CD4-positive, alpha-beta T cell treated with Interleukin-15 for 4 hours (primary cell): Measurements from ENCODE around the gene TBC1D16.

Experiments used
- DNase-seq: peaks from one replicate; pipeline ENCODE4 v3.0.0-alpha.2; 2020; ENCODE audit warnings: low spot score

TBC1D16 gene

DNA sequence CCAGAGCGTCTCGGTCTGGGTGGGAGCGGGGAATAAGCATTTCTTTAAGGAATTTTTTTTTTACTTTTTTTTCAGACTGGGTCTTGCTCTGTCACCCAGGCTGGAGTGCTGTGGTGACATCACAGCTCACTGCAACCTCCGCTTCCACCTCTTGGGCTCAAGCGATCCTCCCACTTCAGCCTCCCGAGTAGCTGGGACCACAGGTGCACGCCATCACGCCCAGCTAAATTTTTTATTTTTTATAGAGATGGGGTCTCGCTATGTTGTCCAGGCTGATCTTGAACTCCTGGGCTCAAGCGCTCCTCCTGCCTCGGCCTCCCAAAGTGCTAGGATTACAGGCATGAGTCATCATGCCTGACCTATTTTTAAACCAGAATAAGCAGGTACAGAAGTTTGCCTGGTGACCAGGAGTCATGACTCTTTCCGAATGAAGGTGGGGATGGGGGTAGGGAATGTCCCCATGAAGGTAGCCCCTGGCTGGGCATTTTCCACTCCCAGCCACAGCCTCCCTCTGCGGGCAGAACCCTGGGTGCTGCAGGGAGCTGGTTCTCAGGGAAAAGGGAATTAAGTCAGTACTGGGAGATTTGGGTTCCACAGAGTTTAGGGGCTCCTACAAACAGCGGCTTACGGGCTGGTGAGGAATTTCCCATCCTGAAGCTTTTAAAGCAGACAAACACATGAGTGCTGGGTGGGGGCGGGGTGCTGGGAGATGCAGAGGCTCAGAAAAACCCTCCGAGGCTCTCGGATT, 48.3 kb downstream of the TBC1D16 start:
- DNase-seq, result no peak

DNA sequence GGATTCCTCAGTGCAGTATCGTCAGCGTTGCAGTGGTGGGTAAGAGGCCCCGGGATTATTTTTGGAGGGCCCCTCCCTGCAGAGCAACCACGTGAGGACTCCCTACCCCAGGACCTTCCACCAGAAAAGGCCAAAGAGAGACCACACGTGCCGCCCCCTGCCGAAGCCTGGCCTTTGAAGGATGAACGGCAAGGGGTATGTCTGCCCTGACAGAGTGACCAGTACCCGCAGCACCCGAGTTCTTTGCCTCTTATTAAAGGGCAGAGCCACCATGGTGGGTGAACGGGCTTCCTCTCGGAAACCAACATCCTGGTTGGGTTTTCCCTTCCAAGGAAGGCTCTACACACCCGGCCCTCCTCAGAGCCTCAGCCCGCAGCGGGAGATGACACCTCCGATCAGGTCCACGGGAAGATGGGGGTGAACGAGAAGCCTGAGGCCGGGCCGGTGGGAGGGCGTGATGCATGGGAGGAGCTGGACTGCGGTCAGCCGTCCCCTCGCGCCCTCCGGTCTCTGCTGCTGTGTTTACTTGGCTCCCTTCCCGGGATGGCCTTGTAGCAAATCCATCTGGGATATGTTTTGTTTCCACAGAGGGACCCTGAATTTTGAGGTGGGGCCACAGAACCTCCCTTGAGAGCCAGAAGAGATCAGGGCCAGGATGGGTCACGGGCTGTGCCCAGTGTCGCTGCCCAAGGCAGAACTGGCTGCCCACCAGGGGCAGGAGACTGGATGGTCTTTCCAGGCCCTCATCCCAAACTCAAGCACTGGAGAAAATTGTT, 49.1 kb downstream of the TBC1D16 start:
- no peak for DNase-seq

DNA sequence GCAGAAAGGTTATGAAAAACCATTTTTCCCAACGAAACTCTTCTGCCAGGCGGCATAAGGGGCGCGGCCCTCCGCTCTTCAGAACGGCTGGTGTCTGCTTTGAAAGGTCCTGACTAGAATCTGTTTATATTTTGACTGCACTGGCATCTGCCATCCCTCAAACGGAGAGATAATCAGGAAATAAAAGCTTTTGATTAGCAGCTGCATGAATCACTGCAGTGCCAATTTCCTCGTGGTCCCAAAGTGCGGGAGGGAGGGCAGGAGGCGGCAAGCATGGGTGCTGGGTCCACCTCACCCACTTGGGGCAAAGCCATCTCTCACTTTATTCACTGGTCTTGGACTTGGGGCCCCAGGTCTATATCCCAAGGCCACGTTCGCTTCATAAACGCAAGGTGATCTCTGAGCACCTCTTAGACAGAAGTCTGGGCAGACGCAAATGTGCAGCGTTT, 49.7 kb downstream of the TBC1D16 start:
- no peak for DNase-seq

DNA sequence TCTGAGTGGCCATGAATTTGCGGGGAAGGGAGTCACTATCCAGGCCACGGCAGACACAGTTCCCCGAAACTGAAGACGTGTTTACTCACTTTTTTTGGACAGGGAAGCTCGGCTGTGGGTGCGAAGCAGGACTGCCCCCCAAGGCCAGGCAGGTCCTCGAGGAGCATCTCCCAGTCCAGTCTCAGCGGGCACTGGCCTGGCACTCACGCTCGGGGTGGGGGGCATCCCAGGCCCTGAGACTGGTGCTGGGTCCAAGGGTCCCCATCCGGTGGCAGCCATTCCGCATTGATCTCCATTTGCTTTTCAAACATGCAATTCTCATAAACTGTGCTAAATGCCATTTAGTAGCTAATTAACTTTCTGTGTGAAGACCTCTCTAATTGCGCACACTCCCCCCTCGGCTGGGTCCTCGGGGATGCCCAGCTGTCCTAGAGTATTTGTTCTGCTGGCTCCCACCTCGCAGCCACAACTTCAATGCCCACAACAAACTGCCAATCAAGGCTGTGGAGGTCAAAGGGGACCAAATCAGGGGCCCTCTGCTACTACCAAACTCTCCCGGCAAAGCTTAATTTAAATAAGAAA, 50.2 kb downstream of the TBC1D16 start:
- DNase-seq, result no peak

DNA sequence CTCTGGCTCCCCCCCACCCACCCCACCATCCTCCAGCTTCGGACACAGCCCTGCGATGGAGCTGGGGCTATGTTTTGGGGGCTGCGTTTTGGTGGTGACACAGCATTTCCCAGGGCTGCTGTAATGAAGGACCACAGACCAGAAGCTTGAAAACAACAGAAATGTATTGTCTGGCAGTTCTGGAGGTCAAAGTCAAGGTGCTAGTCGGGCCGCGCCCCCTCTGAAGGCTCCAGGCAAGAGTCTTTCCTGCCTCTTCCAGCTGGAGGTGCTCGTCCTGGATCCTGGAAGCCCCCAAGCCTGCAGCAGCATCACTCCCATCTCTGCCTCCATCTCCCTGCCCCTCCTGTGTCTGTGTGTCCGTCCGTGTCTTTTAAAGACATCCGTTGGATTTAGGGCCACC, 50.8 kb downstream of the TBC1D16 start:
- DNase-seq, result no peak

DNA sequence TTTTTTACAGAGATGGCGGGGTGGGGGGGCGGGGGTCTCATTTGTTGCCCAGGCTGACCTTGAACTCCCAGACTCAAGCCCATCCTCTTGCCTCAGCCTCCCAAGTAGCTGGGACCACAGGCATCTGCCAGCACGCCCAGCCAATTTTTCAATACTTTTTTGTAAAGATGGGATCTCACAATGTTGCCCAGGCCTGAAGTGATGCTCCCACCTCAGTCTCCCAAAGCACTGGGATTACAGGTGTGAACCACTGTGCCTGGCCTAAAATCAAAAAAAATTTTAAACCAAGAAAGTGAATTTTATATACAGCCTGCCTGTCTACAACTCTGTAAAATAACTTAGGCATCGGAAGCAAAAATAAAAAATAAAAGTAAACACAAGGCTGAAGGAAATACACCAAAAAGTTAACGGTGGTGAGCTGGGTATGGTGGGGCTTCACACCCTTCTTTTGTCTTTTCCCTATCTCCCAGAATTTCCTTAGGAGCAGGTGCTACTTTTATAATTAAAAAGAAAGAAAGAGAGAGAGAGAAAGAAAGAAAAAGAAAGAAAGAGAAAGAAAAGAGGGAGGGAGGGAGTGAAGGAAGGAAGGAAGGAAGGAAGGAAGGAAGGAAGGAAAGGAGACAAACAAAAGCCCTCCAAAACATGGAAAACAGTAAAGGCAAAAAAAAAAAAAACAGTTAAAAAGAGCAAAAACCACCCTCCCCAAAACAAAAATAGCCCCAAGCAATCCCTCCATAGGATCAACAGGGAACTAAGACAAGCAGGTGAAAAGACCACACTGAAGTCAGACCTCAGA, 51.4 kb downstream of the TBC1D16 start:
- DNase-seq, result no peak

DNA sequence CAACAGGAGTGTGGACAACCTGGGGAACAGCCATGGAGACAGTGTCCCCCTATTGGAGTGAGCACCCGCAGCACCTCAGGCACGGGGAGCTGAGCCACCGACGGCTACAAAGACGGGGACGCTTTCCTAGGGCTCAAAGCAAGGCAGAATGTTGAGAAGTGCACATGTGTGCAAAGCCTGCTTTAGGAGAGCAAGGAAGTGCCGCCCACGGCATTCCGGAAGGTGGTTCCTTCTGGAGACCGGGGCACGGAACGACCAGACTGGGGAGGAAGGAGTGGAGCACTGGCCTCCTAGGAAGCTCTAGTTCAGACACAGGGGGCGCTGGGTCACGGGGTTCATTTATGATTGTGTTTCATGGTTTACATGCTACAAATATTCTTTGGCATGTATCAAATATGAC, 52.2 kb downstream of the TBC1D16 start:
- no peak for DNase-seq

DNA sequence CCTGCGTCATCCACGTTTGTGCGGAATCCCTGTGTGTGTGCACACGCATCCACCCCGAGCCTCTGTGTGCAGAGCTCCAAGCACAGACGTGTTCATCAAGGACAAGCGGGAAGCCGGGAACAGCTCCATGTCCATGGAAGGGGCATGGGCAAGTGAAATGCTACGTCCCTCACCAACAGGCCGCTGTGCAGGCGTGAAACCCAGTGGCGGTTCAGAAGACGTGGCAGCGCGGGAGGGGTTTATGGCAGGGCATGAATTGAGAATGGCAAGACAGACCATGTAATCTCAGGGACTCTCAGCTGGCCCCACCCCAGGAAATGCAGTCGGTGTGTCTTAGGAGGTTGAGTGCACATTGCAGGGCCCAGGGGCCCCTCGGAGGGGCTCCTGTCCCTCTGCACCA, 52.7 kb downstream of the TBC1D16 start:
- DNase-seq, result no peak

DNA sequence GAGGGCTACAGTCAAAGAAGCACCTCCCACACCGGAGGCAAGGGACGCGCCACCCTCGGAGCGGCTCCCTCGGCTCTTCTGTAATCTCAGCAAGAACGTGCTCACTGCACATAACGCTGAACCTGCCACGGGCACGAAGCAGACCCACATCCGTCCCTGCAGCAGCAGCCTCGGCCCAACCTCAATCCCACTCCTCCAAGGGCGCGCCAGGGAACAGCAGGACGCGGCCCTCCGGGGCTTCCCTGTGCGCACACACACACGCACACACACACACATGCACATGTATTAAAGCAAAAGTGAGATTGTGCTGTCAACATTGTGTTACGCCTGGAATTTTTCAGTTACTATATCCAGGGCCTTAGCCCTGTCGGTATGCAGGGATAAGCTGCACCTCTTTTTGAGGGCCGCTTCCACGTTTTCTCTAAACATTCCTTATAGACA, 54.0 kb downstream of the TBC1D16 start:
- DNase-seq, result no peak

DNA sequence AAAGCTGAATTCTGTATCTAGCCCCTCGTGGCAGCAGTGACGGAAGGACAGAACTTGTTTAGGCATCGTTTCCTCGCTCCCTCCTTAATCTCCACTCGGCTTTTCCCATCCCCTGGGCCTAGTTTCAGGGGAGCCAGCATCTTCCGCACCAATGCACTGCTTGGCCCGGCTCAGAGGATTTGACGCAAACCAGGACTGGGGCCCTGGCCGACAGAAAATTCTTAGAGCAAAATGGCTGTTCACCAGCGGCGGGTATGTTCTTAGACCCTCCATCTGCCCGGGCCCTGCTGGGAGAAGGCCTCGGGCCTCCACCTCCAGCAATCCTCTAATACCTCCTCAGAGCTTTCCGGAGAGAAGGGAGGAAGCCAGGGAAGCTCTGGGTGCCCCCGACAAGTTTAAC, 54.6 kb downstream of the TBC1D16 start:
- DNase-seq, result no peak

DNA sequence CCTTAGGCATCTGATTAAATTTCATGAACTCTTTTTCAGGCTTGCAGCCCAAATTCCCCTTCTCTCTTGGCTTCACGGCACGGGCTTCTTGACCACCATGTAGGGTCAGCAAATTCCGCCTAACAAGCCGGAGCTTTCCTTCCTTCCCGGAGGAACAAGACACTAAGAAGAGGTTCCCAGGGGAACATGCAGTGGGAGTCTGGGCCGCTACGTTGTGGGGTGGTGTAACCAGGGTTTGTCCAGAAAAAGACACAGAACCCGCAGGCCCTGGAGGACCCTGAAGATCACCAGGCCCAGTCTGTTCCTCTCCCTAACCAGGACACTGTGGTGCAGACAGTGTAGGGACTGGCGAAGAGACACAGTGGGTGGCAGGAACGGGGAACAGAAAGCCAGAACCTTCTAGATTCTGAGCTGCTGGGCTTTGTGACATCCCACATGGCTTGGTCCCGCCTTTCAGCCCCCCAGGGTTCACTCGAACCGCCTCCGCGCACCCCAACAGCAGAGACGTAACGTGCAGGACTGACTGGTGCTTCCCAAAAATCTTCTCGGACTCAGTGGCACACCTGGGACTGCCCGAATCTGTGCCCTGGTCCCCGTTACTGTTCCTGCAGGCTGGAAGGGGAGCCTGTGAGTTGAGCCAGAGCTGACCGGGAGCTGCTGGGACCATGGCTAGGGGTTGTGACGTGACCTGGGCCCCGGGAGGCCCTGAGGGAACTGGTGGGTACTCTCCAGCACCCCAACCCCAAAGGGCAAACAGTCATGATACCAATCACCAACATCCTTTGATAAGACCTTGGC, 55.2 kb downstream of the TBC1D16 start:
- no peak for DNase-seq

DNA sequence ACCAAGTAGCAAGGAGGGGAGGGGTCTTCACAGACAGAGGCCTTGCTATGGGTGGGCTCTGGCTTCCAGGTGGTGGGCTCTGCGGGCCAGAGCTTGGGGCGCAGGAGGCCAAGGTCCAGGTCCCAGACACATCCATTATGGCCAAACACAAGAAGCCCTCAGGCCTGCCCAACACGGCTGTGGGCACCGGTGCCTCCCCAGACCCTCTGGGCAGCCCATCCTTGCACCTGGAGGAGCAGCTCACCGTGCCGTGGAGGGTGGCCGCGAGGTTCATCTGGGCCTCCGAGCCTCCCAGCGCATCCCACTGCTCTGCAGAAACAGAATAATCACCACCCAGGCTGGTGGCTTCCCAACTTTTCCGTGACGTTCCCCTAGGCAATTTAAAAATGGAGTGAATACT, 55.9 kb downstream of the TBC1D16 start:
- no peak for DNase-seq

DNA sequence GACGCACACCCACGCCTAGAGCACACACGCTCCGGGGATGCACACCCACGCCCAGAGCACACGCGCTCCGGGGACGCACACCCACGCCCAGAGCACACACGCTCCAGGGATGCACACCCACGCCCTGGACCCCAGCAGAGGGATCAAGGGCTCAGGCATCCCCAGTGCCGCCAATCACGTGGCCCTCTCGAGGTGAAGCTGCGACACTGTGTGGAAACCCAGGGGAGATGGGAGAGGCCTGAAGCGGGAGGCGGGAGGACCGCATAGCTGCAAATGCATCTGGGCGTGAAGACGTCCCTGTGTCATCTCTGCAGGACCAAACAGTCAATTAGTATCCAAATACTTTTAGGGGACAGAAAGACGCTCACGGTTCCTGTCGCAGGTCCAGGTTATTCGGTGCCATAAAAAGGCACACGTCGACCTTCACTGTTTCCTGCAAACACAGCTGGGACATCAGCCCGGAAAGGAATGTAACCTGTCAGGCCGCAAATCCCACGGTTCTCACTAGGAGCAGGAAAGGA, 56.4 kb downstream of the TBC1D16 start:
- DNase-seq, result no peak

DNA sequence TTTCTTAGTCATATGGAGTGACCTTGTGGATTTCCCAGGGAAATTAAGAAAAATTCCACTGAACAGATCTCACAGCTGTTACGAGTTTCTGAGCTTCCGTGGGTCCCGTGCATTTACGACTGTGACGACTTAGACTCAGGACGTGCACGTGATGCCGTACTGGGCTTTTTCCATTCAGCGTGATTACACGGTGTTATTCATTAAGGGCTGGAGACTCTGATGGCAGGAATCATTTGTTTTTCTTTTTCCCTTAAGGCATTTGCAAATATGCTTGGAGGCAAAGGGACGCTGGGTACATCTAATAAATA, 57.2 kb downstream of the TBC1D16 start:
- DNase-seq, result no peak

DNA sequence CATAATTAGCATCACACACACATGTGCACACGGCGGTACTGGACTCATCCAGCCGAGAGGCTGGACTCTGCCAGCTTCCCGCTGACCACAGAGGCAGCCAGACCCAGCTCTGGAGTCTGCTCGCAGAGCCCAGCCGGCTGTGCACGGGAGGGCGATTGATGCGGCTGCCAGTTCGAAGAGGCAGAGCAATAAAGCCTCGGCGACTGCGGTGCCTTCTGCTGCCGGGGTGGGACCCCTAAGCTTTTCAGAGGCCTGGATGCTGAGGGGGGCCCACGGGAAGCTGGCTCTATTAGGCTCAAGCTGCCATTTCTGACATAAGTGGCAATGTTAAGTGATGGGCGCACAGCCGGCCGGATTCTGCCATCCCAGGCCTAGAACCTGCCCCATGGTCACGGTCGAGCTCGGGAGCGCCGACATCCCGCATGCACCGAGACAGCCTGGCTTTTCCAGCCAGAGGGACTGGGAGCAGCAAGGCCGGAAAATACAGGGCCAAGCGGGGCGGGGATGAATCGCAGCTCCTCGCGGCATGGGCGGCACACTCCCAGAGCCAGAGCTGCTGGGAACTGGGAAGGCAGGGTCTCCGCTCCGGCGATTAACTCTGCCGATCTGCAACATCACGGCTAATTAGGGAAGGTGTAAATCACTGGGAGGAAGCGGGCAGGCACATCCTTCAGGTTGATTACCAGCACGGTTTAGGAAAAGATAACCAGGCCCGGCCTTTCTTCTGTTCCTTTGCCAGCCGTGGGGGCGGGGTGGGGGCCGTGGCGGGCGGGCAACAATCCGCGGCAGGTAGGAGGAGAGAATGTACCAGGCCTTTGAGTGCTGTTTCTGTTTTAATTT, 57.7 kb downstream of the TBC1D16 start:
- no peak for DNase-seq

DNA sequence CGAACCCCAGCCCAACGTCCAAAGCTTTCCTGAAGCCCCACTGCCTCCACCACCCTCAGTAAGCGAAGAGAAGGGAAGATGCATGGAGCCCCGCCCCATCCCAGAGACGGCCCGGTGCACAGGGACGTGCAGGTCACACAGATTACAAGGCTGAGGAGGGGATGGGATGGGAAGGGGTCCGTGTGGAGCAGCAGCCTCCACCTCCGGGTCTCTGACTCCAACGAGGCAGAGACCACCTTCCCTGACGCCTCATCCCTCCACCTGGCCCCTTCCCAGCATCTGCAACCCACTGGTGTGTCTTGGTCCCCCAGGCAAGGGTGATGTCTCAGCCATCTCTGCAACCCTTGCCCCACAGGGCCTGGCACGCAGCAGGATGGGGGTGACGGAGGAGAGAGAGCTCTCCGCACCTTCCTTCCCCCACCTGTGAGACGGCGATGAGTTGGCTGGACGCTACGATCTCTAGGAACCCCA, 58.5 kb downstream of the TBC1D16 start:
- DNase-seq, result no peak

DNA sequence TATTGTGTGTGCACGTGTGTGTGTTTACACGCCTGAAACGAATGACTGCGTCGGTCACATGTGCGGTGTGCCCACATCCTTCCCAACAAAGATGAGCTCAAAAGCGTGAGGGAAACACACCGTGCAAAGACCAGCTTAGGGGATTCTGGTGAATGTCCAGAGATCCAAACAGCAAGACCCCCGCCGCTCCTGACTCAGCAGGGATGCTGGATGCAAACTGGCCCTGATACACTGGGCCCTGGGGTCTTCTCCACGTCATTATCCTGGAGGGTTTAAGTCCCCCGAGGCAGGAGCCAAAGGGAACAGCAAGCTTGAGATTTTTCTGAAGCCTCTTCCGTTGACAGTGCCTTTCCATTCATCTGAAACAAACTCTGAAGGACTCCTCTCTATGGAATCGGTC, 59.2 kb downstream of the TBC1D16 start:
- DNase-seq, result no peak

DNA sequence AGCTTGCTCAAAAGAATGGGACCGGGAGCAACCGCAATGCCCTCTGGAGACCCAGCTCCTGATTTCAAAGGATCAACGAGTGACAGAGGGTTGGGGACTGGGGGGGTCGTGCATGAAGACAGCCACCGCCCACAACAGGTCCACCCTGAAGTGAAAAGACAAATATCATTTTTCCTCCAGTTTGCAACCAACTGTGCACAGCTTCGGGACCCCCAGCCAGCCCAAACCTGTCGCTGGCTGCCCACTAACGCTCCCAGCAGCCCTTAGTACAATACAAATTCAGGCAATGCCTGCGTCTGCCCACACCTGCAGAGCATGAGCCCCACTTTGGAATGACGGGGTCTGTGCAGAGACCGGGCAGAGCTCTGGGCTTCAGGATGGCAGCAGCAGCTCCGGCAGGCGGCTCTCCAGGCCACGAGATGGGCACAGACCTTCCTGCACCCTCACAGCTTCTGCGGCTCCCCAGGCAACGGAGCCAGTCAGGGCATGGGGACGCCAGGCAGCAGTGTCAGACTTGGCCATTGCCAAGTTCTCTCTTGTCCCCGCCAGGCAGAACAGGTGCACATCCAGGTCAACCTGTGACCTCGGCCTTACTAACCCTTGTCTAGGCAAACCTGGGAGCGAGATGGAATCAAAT, 60.1 kb downstream of the TBC1D16 start:
- DNase-seq, result no peak

DNA sequence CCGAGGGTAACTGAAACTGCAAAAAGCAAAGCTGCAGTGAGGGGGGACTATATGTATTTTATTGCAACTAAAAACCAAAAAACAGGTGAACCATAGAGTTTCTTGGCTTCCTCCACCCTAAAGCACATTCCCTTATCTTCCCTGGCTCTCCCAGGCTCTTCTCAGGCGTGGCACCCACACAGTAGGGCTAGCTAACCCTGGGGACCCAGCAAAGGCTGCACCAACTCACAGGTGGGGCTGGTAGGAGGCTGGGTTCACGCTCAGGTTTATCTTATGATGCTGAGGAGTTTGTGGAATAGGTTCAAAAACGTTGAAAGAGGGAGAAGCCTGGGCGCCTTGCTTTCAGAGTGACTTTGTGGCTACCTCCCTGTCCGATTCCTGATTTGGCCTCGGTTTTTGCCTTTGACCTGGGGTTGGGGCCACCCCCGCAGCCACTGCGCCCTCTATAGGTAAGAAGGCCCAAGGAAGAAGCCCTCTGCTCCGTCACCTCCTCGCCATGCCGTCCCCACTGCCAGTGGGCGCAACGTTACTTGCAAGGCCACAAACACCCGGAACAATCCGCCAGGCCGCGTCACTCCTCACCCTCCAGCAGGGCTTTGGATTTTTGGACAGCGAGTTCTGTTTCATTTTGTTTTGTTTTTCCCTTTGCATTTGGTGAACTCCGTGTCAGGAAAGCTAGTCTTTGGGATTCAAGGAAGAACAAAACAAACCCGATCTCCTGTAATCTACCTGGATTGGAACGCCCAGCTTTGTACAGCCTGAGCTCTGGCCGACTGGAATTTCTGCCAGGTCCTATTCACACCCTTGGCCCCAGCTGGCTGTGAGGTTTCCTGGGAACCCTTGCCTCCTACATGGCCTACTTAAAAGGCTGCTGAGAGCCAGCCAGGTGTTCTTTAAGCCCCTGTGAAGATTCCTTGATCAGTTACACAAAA, 60.8 kb downstream of the TBC1D16 start:
- DNase-seq, result no peak
